ENCODE measurements around the gene MT1G.

Gene MT1G

DNA sequence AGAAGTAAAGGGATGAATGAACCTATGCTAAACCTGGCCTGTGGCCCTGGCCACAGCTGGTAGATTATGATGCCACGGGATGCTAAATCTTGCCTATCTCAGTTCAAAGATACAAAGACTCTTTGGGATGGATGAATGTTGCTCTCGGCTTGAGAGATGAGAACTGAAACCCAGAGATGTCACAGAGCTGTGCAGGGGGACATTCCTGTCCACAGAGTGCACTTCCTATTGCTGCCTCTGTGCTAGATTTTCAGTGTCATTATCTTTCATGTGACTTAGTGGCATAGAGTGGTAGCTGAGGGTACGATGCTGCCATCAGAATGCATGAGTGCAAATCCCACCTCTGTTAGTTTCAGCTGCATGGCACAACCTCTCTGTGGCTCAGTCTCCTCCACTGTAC is 37.7 kb downstream of the MT1G start:
- TF ChIP-seq, protein P1, sequence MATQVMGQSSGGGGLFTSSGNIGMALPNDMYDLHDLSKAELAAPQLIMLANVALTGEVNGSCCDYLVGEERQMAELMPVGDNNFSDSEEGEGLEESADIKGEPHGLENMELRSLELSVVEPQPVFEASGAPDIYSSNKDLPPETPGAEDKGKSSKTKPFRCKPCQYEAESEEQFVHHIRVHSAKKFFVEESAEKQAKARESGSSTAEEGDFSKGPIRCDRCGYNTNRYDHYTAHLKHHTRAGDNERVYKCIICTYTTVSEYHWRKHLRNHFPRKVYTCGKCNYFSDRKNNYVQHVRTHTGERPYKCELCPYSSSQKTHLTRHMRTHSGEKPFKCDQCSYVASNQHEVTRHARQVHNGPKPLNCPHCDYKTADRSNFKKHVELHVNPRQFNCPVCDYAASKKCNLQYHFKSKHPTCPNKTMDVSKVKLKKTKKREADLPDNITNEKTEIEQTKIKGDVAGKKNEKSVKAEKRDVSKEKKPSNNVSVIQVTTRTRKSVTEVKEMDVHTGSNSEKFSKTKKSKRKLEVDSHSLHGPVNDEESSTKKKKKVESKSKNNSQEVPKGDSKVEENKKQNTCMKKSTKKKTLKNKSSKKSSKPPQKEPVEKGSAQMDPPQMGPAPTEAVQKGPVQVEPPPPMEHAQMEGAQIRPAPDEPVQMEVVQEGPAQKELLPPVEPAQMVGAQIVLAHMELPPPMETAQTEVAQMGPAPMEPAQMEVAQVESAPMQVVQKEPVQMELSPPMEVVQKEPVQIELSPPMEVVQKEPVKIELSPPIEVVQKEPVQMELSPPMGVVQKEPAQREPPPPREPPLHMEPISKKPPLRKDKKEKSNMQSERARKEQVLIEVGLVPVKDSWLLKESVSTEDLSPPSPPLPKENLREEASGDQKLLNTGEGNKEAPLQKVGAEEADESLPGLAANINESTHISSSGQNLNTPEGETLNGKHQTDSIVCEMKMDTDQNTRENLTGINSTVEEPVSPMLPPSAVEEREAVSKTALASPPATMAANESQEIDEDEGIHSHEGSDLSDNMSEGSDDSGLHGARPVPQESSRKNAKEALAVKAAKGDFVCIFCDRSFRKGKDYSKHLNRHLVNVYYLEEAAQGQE (IDR thresholded peaks at IDR 0.05; ENCODE audit: insufficient replicate concordance, low read depth), result no peak
- TF ChIP-seq, protein P2, sequence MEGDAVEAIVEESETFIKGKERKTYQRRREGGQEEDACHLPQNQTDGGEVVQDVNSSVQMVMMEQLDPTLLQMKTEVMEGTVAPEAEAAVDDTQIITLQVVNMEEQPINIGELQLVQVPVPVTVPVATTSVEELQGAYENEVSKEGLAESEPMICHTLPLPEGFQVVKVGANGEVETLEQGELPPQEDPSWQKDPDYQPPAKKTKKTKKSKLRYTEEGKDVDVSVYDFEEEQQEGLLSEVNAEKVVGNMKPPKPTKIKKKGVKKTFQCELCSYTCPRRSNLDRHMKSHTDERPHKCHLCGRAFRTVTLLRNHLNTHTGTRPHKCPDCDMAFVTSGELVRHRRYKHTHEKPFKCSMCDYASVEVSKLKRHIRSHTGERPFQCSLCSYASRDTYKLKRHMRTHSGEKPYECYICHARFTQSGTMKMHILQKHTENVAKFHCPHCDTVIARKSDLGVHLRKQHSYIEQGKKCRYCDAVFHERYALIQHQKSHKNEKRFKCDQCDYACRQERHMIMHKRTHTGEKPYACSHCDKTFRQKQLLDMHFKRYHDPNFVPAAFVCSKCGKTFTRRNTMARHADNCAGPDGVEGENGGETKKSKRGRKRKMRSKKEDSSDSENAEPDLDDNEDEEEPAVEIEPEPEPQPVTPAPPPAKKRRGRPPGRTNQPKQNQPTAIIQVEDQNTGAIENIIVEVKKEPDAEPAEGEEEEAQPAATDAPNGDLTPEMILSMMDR (IDR thresholded peaks at IDR 0.05; ENCODE audit: insufficient read depth, low read length), result no peak
- TF ChIP-seq POLR2AphosphoS5 (IDR thresholded peaks at IDR 0.05; ENCODE audit: low read depth) (no peak), GABPA (IDR thresholded peaks at IDR 0.05; ENCODE audit: low read depth) (no peak), SPI1 (IDR thresholded peaks at IDR 0.05; ENCODE audit: borderline replicate concordance, low read depth) (no peak)
- Histone ChIP-seq H3K4me3 (replicated peaks; ENCODE audit: insufficient read depth, low read length) (no peak overlapping the region), H3K27me3 (ENCODE audit: insufficient read depth, poor library complexity, severe bottlenecking) (peaks cover 57% of the 10 kb centered on the region), H3K27ac (replicated peaks) (no peak overlapping the region)
- DNase-seq (ENCODE audit: low read depth in 1 of 2, low spot score in 1 of 2), result no peak

DNA sequence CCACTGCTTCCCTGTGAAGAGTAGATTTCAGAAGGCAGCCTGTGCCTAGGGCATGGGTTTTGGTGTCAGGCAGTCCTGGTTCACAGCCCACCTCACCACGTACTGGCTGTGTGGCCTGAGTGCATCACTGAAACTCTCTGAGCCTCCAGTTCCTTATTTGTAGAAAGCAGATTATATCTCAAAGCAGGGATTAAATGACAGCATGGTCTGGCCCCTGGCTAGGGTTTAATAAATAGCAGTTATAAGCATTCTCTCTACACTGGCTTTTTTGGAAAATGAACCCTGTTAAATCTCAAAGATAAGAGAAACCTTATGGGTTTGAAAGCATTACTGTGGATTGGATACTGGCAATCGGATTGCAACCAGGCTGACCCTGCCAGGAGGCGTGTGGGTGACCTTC is 38.3 kb downstream of the MT1G start:
- TF ChIP-seq, protein P2 (IDR thresholded peaks at IDR 0.05; ENCODE audit: insufficient read depth, low read length), result no peak
- TF ChIP-seq POLR2AphosphoS5 (IDR thresholded peaks at IDR 0.05; ENCODE audit: low read depth) (no peak), GABPA (IDR thresholded peaks at IDR 0.05; ENCODE audit: low read depth) (no peak), SPI1 (IDR thresholded peaks at IDR 0.05; ENCODE audit: borderline replicate concordance, low read depth) (no peak)
- TF ChIP-seq, protein P1 (IDR thresholded peaks at IDR 0.05; ENCODE audit: insufficient replicate concordance, low read depth), result no peak
- H3K27me3 ChIP-seq (ENCODE audit: insufficient read depth, poor library complexity, severe bottlenecking), result peaks cover 56% of the 10 kb centered on the region
- H3K27ac ChIP-seq (replicated peaks), result no peak overlapping the region

DNA sequence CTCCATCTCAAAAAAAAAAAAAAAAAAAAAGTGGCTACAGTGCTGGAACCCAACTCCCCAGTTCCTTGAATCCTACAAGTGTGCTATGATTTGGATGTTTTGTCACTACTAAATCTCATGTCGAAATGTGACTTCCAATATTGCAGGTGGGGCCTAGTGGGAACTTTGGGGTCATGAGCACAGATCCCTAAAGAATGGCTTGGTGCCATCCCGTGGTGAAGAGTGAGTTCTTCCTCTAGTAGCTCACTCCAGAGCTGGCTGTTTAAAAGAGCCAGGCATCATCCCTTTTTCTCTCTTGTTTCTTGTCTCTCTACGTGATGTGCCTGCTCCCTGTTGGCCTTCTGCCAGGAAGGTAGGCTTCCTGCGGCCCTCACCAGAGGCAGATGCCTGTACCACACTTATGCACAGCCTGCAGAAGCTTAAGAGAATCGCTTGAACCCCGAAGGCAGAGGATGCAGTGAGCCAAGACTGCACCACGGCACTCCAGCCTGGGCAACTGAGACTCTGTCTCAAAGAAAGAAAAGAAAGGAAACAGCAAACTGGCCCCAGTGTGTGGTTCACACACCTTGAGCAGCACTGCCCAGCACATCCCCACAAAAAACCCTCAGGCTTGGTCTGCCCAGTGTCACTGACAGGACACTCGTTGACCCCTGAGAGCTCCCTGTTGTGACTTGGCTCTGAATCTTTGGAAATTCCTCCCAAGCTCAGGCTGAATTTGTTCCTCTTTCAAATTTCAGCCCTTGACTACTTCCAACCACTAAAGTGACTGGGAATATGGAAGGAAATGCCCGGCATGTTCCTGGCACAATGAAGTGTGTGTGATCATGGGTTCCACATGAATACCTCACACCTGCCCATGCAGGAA is 39.1 kb downstream of the MT1G start:
- DNase-seq (ENCODE audit: low read depth in 1 of 2, low spot score in 1 of 2), result no peak
- H3K4me3 ChIP-seq (replicated peaks; ENCODE audit: insufficient read depth, low read length), result no peak overlapping the region
- TF ChIP-seq, protein P1 (IDR thresholded peaks at IDR 0.05; ENCODE audit: insufficient replicate concordance, low read depth), result no peak
- TF ChIP-seq SPI1 (IDR thresholded peaks at IDR 0.05; ENCODE audit: borderline replicate concordance, low read depth), result no peak
- TF ChIP-seq GABPA (IDR thresholded peaks at IDR 0.05; ENCODE audit: low read depth), result no peak
- TF ChIP-seq, protein P2 (IDR thresholded peaks at IDR 0.05; ENCODE audit: insufficient read depth, low read length), result no peak
- TF ChIP-seq POLR2AphosphoS5 (IDR thresholded peaks at IDR 0.05; ENCODE audit: low read depth), result no peak
- no peak overlapping the region for H3K27ac ChIP-seq (replicated peaks)
- peaks cover 49% of the 10 kb centered on the region for H3K27me3 ChIP-seq (ENCODE audit: insufficient read depth, poor library complexity, severe bottlenecking)

More for the DNA sequence above, 38.3 kb downstream of the MT1G start:
- no peak for DNase-seq (ENCODE audit: low read depth in 1 of 2, low spot score in 1 of 2)
- H3K4me3 ChIP-seq (replicated peaks; ENCODE audit: insufficient read depth, low read length), result no peak overlapping the region

Measured in HL-60 (cell line).